Activated gamma-delta T cell treated with anti-CD3 and anti-CD28 coated beads, Interleukin-2, amount 50 U/mL, for 16 hours (primary cell): ENCODE data around the gene RNU6-9.

Source experiments
- DNase-seq: peaks from one replicate; pipeline ENCODE4 v3.0.0-alpha.2; 2020; ENCODE audit warnings: low read depth

RNU6-9 gene

GRCh38 chr19:899336-900042 is 6.2 kb downstream of the RNU6-9 start:
- no peak for DNase-seq

GRCh38 chr19:900043-900301 is 6.7 kb downstream of the RNU6-9 start:
- DNase-seq: no peak

- DNase-seq: no peak
Observed at GRCh38 chr19:900302-901111, 7.2 kb downstream of the RNU6-9 start.

- no peak for DNase-seq
Observed at GRCh38 chr19:901216-902092, 8.2 kb downstream of the RNU6-9 start.

GRCh38 chr19:902093-902370 is 8.7 kb downstream of the RNU6-9 start:
- DNase-seq: no peak

GRCh38 chr19:902446-903226 is 9.4 kb downstream of the RNU6-9 start:
- DNase-seq: no peak

GRCh38 chr19:903266-903797 is 10.0 kb downstream of the RNU6-9 start:
- no peak for DNase-seq

- no peak for DNase-seq
Observed at GRCh38 chr19:904545-904944, 11.3 kb downstream of the RNU6-9 start.

- DNase-seq: no peak
Observed at GRCh38 chr19:906480-906879, 13.2 kb downstream of the RNU6-9 start.

- DNase-seq: no peak
Observed at GRCh38 chr19:907183-907853, 14.0 kb downstream of the RNU6-9 start.

GRCh38 chr19:911197-912033 is 18.1 kb downstream of the RNU6-9 start:
- no peak for DNase-seq

- no peak for DNase-seq
Observed at GRCh38 chr19:912181-913079, 19.1 kb downstream of the RNU6-9 start.

GRCh38 chr19:913080-913748 is 19.9 kb downstream of the RNU6-9 start, which contains the start of gene R3HDM4:
R3HDM4 (minus strand) TSS chr19:913219; CDS start chr19:913157, 62 bp downstream.
- DNase-seq: peak; percentile 73

GRCh38 chr19:916645-917322 is 23.5 kb downstream of the RNU6-9 start:
- no peak for DNase-seq

GRCh38 chr19:917323-918151 is 24.3 kb downstream of the RNU6-9 start, which contains the start of gene KISS1R:
KISS1R (plus strand) TSS chr19:917333; CDS start chr19:917503, 170 bp downstream.
- DNase-seq: no peak

- DNase-seq: no peak
Observed at GRCh38 chr19:918152-918437, 24.8 kb downstream of the RNU6-9 start.

GRCh38 chr19:918481-919198 is 25.4 kb downstream of the RNU6-9 start:
- DNase-seq: no peak
